Astrocyte (in vitro differentiated cells and primary cell): ENCODE results near the gene DUSP6.

Experiments used
- EZH2 ChIP-seq: IDR thresholded peaks from 2 replicates; pipeline ENCODE4 v1.6.1; 2012; ENCODE audit warnings: mild to moderate bottlenecking, low read length, inconsistent platforms; ENCODE audit not compliant: insufficient read depth
- TF ChIP-seq, protein P1 (sequence below): IDR thresholded peaks from 2 replicates; pipeline ENCODE4 v1.5.1; 2011; ENCODE audit warnings: low read depth, mild to moderate bottlenecking, inconsistent platforms, low read length, moderate library complexity; ENCODE audit not compliant: insufficient read depth

DNA sequence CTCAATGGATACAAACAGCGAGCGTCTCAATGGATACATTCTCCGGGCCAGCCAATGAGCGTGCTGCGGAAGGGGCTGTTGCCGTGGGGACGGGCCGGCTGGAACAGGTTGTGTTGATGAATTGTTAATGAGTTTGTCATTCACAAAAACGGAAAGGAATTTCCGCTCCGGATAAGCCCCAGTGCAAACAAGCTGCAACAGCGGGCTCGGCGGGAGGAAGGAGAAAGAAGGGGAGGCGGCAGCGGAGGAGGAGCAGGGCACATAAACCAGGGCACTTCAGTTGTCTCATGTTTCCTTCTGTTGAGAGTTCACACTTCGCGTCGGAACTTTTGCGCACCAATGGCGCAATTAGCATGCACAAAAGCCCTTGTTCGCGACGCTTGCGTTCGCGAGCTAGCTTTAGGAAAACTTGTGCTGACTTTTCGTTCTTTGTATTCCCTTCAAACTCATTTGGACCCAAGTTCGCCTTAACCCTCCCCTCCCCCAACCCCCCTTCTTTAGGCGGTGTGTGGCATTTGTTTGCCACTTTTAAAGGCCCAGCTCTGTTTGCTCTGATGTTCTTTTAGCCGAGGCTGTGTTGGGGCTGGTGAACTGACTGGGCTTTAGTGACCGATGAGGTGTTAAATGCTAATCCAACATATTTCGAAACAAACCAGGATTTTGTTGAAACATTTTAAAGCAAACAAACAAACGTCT lies at the start of gene DUSP6:
- TF ChIP-seq, protein P1, sequence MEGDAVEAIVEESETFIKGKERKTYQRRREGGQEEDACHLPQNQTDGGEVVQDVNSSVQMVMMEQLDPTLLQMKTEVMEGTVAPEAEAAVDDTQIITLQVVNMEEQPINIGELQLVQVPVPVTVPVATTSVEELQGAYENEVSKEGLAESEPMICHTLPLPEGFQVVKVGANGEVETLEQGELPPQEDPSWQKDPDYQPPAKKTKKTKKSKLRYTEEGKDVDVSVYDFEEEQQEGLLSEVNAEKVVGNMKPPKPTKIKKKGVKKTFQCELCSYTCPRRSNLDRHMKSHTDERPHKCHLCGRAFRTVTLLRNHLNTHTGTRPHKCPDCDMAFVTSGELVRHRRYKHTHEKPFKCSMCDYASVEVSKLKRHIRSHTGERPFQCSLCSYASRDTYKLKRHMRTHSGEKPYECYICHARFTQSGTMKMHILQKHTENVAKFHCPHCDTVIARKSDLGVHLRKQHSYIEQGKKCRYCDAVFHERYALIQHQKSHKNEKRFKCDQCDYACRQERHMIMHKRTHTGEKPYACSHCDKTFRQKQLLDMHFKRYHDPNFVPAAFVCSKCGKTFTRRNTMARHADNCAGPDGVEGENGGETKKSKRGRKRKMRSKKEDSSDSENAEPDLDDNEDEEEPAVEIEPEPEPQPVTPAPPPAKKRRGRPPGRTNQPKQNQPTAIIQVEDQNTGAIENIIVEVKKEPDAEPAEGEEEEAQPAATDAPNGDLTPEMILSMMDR = no peak
- no peak for TF ChIP-seq EZH2
